ENCODE measurements around the gene DPH2.

GRCh38 chr1:43979261-43979527 is 9.4 kb downstream of the DPH2 start:
- no peak for TF ChIP-seq EZH2 (IDR thresholded peaks at IDR 0.05; ENCODE audit: insufficient read depth, poor library complexity, severe bottlenecking)
- TF ChIP-seq EZH2phosphoT487 (IDR thresholded peaks at IDR 0.05; ENCODE audit: insufficient read depth, low read depth), result no peak
